ENCODE data around the gene CEACAM19.
"Not testable (repeated sequence)": the region's sequence is repeated elsewhere in the genome, so short reads cannot be mapped to it uniquely, and the experiment has no call there.

The CEACAM19 gene

DNA sequence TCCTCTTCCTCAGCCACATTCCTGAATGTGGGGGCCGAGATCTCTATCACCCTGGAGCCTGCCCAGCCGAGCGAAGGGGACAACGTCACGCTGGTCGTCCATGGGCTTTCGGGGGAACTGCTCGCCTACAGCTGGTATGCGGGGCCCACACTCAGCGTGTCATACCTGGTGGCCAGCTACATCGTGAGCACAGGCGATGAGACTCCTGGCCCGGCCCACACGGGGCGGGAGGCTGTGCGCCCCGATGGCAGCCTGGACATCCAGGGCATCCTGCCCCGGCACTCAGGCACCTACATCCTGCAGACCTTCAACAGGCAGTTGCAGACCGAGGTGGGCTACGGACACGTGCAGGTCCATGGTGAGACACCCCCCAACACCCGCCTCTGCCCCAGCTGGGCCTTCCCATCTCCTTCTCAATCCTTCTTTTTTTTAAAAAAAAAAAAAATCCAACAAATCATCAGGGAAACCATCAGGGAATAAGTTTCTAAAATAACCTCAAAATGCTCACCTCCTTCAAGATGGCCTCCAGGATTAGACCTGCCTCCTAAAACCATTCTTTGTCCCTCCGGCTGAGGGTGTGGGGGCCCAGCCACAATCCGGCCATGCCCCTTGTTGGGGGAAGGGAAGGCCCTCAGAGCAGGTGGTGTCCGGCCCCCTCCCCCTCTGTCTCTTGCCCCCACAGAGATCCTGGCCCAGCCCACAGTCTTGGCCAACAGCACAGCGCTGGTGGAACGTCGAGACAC is 32.2 kb downstream of the CEACAM19 start:
- DNase-seq = no peak

GRCh38 chr19:44704982-44705381 is 33.7 kb downstream of the CEACAM19 start:
- DNase-seq = no peak

DNA sequence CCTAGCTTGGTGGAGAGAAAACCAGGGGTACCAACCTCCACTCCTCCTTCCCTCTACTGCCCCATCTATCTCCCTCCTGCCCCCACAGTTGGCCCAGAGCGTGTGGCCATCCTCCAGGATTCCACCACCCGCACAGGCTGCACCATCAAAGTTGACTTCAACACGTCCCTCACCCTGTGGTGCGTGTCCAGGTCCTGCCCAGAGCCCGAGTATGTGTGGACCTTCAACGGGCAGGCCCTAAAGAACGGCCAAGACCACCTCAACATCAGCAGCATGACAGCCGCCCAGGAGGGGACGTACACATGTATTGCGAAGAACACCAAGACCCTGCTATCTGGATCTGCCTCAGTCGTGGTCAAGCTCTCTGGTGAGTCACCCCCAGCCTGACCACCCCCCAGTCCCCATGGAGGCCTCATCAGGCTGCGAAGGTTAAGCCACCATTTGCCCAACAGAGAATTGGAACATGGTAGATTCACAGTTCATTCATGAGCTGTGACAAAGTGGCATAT is 34.3 kb downstream of the CEACAM19 start:
- DNase-seq = no peak

DNA sequence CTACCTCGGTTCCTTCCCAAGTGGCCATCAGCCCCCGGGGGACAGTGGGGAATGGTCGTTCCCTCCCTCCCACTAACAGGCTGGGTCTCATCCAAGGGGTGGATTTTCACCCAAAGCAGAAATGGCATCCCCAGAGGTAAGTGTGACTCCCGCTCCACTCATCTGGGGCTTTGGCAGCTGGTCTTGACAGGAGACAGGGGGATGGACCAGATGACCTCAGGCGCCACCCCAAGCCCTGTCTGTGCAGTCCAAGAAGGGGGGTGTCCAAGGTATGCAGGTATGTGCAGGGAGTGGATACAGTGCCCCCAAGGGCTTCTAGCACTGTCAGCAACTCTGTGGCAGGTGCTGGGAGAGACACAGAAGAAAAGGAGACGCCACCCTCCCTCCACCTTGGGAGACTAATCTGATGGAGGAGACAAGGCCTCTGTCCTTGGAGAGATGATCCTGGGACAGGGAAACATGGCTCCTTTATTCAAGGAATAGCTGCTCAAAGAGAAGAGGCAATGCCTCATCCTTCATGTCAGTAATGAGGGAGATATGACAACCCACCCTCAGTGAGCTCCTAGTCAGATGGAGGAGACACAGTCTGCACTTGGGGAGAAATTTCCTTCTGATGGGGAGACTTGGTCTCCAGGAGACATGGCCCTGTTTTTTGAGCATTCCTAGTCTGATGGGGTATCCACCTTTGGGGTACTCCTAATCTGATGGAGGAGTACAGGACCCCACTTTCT is 35.4 kb downstream of the CEACAM19 start:
- no peak for DNase-seq

DNA sequence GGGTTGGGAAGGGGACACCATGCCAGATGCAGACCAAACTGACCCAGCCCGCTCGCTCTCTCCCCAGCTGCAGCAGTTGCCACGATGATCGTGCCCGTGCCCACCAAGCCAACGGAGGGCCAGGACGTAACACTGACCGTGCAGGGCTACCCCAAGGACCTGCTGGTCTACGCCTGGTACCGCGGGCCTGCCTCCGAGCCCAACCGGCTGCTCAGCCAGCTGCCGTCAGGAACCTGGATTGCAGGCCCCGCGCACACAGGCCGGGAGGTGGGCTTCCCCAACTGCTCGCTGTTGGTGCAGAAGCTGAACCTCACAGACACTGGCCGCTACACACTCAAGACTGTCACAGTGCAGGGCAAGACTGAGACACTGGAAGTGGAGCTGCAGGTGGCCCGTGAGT is 36.5 kb downstream of the CEACAM19 start:
- DNase-seq = no peak

GRCh38 chr19:44708940-44709339 is 37.7 kb downstream of the CEACAM19 start:
- no peak for DNase-seq

- not testable (repeated sequence) for DNase-seq
Measured at GRCh38 chr19:44709434-44710266, 38.4 kb downstream of the CEACAM19 start.

DNA sequence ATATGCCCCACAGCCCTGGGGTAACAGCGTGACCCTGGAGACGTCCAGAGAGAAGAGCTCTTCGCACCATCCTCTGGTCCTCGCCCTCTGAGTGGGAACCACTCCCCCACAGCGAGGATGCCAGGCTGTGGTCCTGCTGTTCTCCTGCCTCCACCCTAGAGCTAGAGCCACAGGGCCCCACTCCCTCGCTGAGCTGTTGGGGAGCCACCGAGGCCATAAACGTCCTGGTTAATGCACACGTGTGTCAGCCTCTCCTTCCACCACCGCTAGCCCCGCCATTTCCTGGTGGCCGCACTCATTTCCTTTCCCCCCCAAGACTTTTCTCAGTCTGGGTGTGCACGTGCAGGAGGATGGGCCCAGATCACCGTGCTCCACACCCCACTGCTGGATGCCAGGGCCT is 39.2 kb downstream of the CEACAM19 start:
- DNase-seq = no peak

DNA sequence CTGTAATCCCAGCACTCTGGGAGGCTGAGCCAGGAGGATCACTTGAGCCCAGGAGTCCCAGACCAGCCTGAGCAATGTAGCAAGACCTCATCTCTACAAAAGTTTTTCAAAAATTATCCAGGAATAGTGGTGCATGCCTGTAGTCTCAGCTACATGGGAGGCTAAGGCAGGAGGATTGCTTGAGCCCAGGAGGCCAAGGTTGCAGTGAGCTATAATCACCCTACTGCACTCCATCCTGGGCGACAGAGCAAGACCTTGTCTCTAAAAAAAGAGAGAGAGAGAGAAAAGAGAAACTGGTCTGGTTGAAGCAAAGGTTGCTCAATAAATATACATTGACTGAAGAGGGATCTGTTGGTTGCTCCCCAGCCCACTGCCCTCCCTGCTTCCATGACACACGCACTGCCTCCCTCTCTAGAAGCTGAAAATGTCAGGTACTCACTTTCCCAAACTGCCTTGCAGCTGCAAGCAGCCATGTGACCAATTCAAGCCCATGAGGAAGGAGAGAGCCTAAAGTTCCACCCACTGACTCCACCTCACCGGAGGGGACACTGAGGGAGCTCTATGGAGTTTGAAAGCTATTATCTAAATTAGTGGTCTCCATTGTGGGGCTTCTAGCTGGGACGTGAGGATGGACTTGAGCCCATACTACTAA is 41.7 kb downstream of the CEACAM19 start:
- DNase-seq = no peak

DNA sequence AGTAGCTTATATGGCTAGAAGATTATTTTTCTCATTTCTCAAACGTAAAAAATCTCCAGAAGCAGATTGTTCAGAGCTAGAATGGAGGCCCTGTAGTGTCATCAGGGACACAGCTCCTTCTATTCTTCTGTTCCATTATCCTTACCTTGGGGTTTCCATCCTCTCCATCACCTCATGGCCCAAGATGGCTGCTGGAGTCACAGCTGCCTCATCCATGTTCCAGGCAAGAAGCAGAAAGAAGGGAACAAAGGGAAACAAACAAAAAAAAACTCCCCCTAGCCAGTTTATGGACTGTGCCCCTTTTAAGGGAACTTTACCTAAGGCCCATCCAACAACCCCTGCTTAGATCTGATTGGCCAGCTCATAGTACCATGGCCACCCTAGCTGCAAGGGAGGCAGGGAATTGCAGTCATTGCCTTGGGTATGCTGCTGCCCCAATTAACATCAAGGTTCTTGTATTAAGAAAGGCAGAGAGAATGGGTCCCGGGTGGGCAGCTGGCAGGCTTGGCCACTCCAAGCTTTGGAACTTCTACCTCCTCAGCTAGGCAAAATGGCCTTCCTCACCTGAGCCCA is 43.4 kb downstream of the CEACAM19 start:
- no peak for DNase-seq

DNA sequence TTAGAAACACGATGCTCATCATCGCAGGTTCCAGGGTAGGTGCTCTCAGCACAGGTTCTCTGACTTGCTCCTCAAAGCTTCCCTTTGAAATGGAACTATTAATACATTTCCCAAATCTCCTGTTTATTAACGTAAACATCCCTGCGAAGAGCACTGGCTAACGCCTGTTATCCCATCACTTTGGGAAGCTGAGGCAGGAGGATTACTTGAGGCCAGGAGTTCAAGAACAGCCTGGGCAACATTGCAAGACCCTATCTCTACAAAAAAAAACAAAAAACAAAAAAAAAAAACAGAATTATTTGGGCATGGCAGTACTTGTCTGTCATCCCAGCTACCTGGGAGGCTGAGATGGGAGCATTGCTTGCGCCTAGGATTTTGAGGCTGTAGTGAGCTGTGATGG is 46.3 kb downstream of the CEACAM19 start:
- no peak for DNase-seq

DNA sequence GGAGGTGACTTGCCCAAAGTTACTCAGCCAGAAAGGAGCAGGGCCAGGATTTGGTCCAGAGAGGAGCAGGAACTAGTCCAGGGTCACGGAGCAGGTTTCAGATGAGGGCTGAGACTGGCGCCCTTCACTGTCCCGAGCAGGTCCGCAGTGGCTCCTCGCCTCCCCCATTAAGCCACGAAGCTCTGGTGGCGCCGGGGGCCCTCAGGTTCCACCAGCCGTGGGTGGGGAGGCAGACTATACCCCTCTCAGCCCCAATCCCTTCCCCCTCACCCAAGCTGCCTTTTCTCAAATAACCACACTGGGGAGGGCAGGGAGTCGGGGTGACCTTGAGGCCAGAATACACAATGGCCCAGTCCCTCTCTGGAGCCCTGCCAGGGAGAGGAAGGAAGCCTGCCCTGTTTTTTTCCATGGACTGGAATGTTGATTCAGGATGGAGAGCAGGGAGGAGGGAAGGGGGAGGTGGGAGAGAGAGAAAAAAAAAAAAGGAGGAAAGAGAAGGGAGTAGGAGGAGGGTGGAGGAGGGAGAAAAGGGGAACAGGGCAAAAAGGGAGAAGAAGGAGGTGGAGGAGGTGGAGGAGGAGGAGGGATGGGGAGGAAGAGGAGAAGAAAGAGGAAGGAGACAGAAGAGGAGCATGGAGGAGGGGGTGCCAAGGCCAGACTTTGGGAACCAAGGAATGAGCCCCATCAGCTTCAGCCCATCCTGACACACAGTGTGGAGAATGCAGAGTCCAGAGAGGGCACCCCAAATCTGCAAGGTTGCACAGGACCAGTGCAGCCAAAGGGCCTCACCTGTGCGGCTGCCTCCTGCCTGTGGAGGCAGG is 47.4 kb downstream of the CEACAM19 start:
- DNase-seq = no peak

DNA sequence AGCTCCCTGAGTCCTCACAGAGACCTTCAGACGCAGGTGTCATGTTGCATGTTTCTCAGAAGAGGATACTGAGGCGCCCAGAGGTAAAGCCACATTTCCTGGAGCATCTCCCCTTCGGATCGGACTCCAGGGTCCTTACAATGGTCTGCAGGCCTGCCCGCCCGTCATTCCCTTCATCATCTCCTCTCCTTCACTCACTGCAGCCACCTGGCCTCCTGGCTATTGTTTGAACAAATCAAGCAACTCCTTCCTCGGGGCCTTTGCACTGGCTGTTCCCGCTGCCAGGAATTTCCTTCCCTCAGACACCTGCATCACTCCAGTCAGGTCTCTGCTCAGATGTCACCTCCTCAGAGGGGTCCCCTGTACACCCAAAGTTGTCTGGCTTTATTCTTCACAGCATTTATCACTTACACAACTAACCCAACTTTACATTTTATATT is 48.0 kb downstream of the CEACAM19 start:
- DNase-seq = no peak

- not testable (repeated sequence) for DNase-seq
Measured at GRCh38 chr19:44720396-44720795, 49.1 kb downstream of the CEACAM19 start.

DNA sequence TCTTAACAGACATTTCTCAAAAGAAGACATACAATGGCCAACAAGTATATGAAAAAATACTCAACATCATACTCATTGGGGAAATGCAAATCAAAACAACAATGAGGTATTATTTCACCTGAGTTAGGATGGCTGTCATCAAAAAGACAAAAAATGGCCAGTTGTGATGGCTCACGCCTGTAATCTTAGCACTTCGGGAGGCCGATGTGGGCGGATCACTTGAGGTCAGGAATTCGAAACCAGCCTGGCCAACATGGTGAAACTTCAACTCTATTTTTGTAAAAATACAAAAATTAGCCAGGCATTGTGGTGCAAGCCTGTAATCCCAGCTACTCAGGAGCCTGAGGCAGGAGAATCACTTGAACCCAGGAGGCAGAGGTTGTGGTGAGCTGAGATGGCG is 49.7 kb downstream of the CEACAM19 start:
- no peak for DNase-seq

DNA sequence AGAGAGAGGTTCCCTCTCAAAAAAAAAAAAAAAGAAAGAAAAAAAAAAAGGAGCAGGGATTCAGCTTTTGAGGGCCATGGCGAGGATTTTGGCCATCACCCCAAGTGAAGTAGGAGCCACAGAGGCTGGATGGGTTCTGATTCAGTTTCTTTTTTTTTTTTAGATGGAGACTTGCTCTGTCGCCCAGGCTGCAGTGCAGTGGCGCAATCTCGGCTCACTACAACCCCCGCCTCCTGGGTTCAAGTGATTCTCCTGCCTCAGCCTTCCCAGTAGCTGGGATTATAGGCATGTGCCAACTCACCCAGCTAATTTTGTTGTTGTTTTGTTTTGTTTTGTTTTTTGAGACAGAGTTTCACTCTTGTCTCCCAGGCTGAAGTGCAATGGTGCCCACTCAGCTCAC is 50.1 kb downstream of the CEACAM19 start:
- DNase-seq = not testable (repeated sequence)

GRCh38 chr19:44722131-44723121 is 51.1 kb downstream of the CEACAM19 start:
- peak; percentile 94 for DNase-seq

- no peak for DNase-seq
Measured at GRCh38 chr19:44723299-44723951, 52.1 kb downstream of the CEACAM19 start.

DNA sequence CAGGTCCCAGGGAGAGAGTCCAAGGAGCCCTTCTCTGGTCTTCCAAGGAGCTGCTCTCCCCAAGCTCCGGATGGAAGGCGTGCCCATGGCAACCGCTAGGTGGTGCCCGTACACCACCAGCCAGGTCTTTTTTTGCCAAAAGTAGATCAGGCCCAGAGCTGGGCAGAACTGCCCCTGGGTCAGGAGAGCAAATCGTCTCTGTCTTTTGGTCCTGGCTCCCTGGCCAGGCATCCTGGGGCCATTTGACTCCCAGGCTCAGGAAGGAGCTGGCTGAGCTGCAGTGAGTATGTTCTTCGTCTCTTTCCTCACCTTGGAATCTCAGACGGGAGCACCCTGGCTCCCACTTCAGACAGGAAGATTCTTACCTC is 52.7 kb downstream of the CEACAM19 start:
- peak; percentile 87 for DNase-seq

- DNase-seq = no peak
Measured at GRCh38 chr19:44725251-44725650, 54.0 kb downstream of the CEACAM19 start.
